GM18517 (cell line): ENCODE results near the gene RAI1.
"Not testable (repeated sequence)": the region's sequence is repeated elsewhere in the genome, so short reads cannot be mapped to it uniquely, and the experiment has no call there.

Experiments used
- ATAC-seq: cut with Tn5 transposase; IDR thresholded peaks from one replicate; pipeline ENCODE4 v1.9.1; 2021; ENCODE audit warnings: mild to moderate bottlenecking, moderate library complexity; ENCODE audit not compliant: unreplicated experiment

The RAI1 gene

GRCh38 chr17:17664064-17664452, 17.2 kb upstream of the RAI1 start:
- ATAC-seq, result no peak

GRCh38 chr17:17665255-17665654, 16.0 kb upstream of the RAI1 start:
- no peak for ATAC-seq

- no peak for ATAC-seq
Measured at GRCh38 chr17:17666111-17666714, 15.0 kb upstream of the RAI1 start.

- ATAC-seq, result no peak
Measured at GRCh38 chr17:17667231-17667630, 14.0 kb upstream of the RAI1 start.

GRCh38 chr17:17667947-17668346, 13.3 kb upstream of the RAI1 start:
- ATAC-seq, result no peak

- ATAC-seq, result no peak
Measured at GRCh38 chr17:17668358-17668757, 12.9 kb upstream of the RAI1 start.

GRCh38 chr17:17668775-17669579, 12.3 kb upstream of the RAI1 start:
- no peak for ATAC-seq

GRCh38 chr17:17669580-17670235, 11.6 kb upstream of the RAI1 start:
- ATAC-seq, result no peak

GRCh38 chr17:17670701-17671305, 10.5 kb upstream of the RAI1 start:
- ATAC-seq, result no peak

- ATAC-seq, result no peak
Measured at GRCh38 chr17:17671369-17672129, 9.7 kb upstream of the RAI1 start.

GRCh38 chr17:17672453-17673368, 8.5 kb upstream of the RAI1 start:
- no peak for ATAC-seq

- ATAC-seq, result no peak
Measured at GRCh38 chr17:17675416-17675815, 5.8 kb upstream of the RAI1 start.

- ATAC-seq, result no peak
Measured at GRCh38 chr17:17675925-17676534, 5.2 kb upstream of the RAI1 start.

- ATAC-seq, result no peak
Measured at GRCh38 chr17:17676752-17677151, 4.5 kb upstream of the RAI1 start.

GRCh38 chr17:17677299-17678040, 3.8 kb upstream of the RAI1 start:
- ATAC-seq, result no peak

- ATAC-seq, result not testable (repeated sequence)
Measured at GRCh38 chr17:17678063-17678699, 3.1 kb upstream of the RAI1 start.

GRCh38 chr17:17679243-17679642, 2.0 kb upstream of the RAI1 start:
- no peak for ATAC-seq

GRCh38 chr17:17679748-17680147, 1.5 kb upstream of the RAI1 start:
- no peak for ATAC-seq
